HepG2 (cell line): Measurements from ENCODE around the gene SLC9A8. TPM values are rescaled to one million over a fixed set of nuclear protein-coding genes. Genes with fewer than 3 reads are reported as not detected.

Source experiments
- FOXP1 ChIP-seq, 2 experiments: fragments of 450-650 bp in 1 of 2; IDR thresholded peaks; 2 replicates each; pipeline ENCODE4 v1.6.1; 2017 to 2018; ENCODE audit warnings: antibody characterized with exemption in 1 of 2
- MXD4 ChIP-seq: IDR thresholded peaks from 2 replicates; pipeline ENCODE4 v1.6.1; 2016; ENCODE audit warnings: mild to moderate bottlenecking, missing biosample characterization, missing genetic modification reagents
- NCOR1 ChIP-seq: fragments of 200-600 bp; sonication (generic); IDR thresholded peaks from 2 replicates; pipeline ENCODE4 v1.7.0; 2017; ENCODE audit warnings: antibody characterized with exemption, low read length, borderline replicate concordance
- SP4 ChIP-seq: sonication (generic); formaldehyde crosslinking; IDR thresholded peaks from 2 replicates; pipeline ENCODE4 v1.8.1; 2023; ENCODE audit warnings: mild to moderate bottlenecking, missing genetic modification reagents
- SRF ChIP-seq: IDR thresholded peaks from 2 replicates; pipeline ENCODE4 v1.6.1; 2011; ENCODE audit warnings: mild to moderate bottlenecking, low read depth, low read length, moderate library complexity
- STAG1 ChIP-seq: sonication (generic); formaldehyde crosslinking; IDR thresholded peaks from 2 replicates; pipeline ENCODE4 v1.4.0; 2020; ENCODE audit warnings: missing genetic modification reagents
- TOE1 ChIP-seq: sonication (generic); formaldehyde crosslinking; IDR thresholded peaks from 2 replicates; pipeline ENCODE4 v1.4.0; 2020; ENCODE audit warnings: mild to moderate bottlenecking, missing genetic modification reagents
- USF2 ChIP-seq, 2 experiments: sonication (generic) in 1 of 2; formaldehyde crosslinking in 1 of 2; IDR thresholded peaks; 2 replicates each; pipeline versions ENCODE4 v1.5.1 to v1.6.1; 2011 to 2020; ENCODE audit warnings: borderline replicate concordance in 1 of 2, low read depth in 1 of 2, low read length in 1 of 2, mild to moderate bottlenecking in 1 of 2, missing genetic modification reagents in 1 of 2, moderate library complexity in 1 of 2
- YEATS2 ChIP-seq: sonication (generic); formaldehyde crosslinking; IDR thresholded peaks from 2 replicates; pipeline ENCODE4 v1.4.0; 2020; ENCODE audit warnings: missing genetic modification reagents, borderline replicate concordance
- ZNF274 ChIP-seq: sonication (generic); formaldehyde crosslinking; IDR thresholded peaks from 2 replicates; pipeline ENCODE4 v1.5.1; 2020; ENCODE audit warnings: mild to moderate bottlenecking, missing genetic modification reagents
- ZNF276 ChIP-seq: sonication (generic); formaldehyde crosslinking; IDR thresholded peaks from 2 replicates; pipeline ENCODE4 v1.4.0; 2020; ENCODE audit warnings: mild to moderate bottlenecking, low read depth, missing genetic modification reagents
- ZNF296 ChIP-seq: sonication (generic); formaldehyde crosslinking; conservative IDR thresholded peaks from 2 replicates; pipeline ENCODE4 v1.5.0; 2020; ENCODE audit warnings: mild to moderate bottlenecking, missing genetic modification reagents
- ZNF547 ChIP-seq: sonication (generic); formaldehyde crosslinking; IDR thresholded peaks from 2 replicates; pipeline ENCODE4 v1.5.1; 2020; ENCODE audit warnings: mild to moderate bottlenecking, missing genetic modification reagents
- ZNF674 ChIP-seq: sonication (generic); formaldehyde crosslinking; IDR thresholded peaks from 2 replicates; pipeline ENCODE4 v1.5.0; 2020; ENCODE audit warnings: low read depth, mild to moderate bottlenecking, missing genetic modification reagents
- ZNF883 ChIP-seq: sonication (generic); formaldehyde crosslinking; IDR thresholded peaks from 2 replicates; pipeline ENCODE4 v1.5.1; 2020; ENCODE audit warnings: mild to moderate bottlenecking, missing genetic modification reagents; ENCODE audit errors: not compliant biosample characterization
- polyA plus RNA-seq, 8 experiments: library from polyadenylated mRNA; depleted of rRNA in 3 of 8; stranded (reverse) in 7 of 8; unstranded in 1 of 8; fragments of >200 nt; fragmentation: Illumina TruSeq in 4 of 8; extraction: Trizol in 4 of 8; gene quantifications; 2 replicates each; pipeline versions ENCODE4 v1.2.1 to v1.2.3, GENCODE V29; 2011 to 2016; ENCODE audit warnings: low read depth in 4 of 8, missing spikeins in 1 of 8, mixed read lengths in 1 of 8; ENCODE audit not compliant: insufficient read depth in 1 of 8
- total RNA-seq, 5 experiments: library from RNA; depleted of rRNA; stranded (reverse); fragments of >200 nt; fragmentation: Illumina TruSeq; extraction: Trizol; gene quantifications; 2 replicates each; pipeline ENCODE4 v1.2.3, GENCODE V29; 2016; ENCODE audit warnings: low read depth in 1 of 5
- TF ChIP-seq, protein P1 (sequence below): sonication (generic); formaldehyde crosslinking; IDR thresholded peaks from 2 replicates; pipeline ENCODE4 v1.5.0; 2020; ENCODE audit warnings: mild to moderate bottlenecking, missing genetic modification reagents
- TF ChIP-seq, protein P2 (sequence below): sonication (generic); formaldehyde crosslinking; IDR thresholded peaks from 2 replicates; pipeline ENCODE4 v1.4.0; 2020; ENCODE audit warnings: missing genetic modification reagents

SLC9A8 gene
- total and polyA plus RNA-seq, 2 of the 13 experiments (the other 11 are each of a cell fraction or from before 2014, with no cell fraction given), result 4.1 to 7.4 TPM

- peak; percentile 61; the same call in 1 of the 2 replicates for TF ChIP-seq SP4 (CRISPR knock-in tag)
- TF ChIP-seq, protein P1, sequence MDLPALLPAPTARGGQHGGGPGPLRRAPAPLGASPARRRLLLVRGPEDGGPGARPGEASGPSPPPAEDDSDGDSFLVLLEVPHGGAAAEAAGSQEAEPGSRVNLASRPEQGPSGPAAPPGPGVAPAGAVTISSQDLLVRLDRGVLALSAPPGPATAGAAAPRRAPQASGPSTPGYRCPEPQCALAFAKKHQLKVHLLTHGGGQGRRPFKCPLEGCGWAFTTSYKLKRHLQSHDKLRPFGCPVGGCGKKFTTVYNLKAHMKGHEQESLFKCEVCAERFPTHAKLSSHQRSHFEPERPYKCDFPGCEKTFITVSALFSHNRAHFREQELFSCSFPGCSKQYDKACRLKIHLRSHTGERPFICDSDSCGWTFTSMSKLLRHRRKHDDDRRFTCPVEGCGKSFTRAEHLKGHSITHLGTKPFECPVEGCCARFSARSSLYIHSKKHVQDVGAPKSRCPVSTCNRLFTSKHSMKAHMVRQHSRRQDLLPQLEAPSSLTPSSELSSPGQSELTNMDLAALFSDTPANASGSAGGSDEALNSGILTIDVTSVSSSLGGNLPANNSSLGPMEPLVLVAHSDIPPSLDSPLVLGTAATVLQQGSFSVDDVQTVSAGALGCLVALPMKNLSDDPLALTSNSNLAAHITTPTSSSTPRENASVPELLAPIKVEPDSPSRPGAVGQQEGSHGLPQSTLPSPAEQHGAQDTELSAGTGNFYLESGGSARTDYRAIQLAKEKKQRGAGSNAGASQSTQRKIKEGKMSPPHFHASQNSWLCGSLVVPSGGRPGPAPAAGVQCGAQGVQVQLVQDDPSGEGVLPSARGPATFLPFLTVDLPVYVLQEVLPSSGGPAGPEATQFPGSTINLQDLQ (CRISPR knock-in tag), result no peak
- no peak for TF ChIP-seq TOE1
- TF ChIP-seq, protein P2, sequence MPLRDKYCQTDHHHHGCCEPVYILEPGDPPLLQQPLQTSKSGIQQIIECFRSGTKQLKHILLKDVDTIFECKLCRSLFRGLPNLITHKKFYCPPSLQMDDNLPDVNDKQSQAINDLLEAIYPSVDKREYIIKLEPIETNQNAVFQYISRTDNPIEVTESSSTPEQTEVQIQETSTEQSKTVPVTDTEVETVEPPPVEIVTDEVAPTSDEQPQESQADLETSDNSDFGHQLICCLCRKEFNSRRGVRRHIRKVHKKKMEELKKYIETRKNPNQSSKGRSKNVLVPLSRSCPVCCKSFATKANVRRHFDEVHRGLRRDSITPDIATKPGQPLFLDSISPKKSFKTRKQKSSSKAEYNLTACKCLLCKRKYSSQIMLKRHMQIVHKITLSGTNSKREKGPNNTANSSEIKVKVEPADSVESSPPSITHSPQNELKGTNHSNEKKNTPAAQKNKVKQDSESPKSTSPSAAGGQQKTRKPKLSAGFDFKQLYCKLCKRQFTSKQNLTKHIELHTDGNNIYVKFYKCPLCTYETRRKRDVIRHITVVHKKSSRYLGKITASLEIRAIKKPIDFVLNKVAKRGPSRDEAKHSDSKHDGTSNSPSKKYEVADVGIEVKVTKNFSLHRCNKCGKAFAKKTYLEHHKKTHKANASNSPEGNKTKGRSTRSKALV, result 0 out of 2 replicates have a peak, but pooled peaks have one; percentile 29
- peak; percentile 39; the same call in 1 of the 2 replicates for TF ChIP-seq ZNF274 (CRISPR knock-in tag)
- no peak for TF ChIP-seq ZNF296 (CRISPR knock-in tag)
- no peak for TF ChIP-seq ZNF883 (CRISPR knock-in tag)
- peak; percentile 14; the same call in 1 of the 2 replicates for TF ChIP-seq ZNF547 (CRISPR knock-in tag)
- TF ChIP-seq ZNF674 (CRISPR knock-in tag), result no peak
- 0 out of 2 replicates have a peak, but pooled peaks have one; percentile 26 for TF ChIP-seq SRF
- TF ChIP-seq ZNF276 (CRISPR knock-in tag), result 0 out of 2 replicates have a peak, but pooled peaks have one; percentile 56
- TF ChIP-seq FOXP1 (IDR thresholded peaks at IDR 0.05), result no peak
- TF ChIP-seq FOXP1 (CRISPR knock-in tag; IDR thresholded peaks at IDR 0.05), result no peak
- 0 out of 2 replicates have a peak, but pooled peaks have one; percentile 3 for TF ChIP-seq STAG1 (CRISPR knock-in tag)
- no peak for TF ChIP-seq MXD4 (CRISPR knock-in tag)
- TF ChIP-seq NCOR1, result no peak
- peak; percentile 23; the same call in 1 of the 2 replicates for TF ChIP-seq YEATS2 (CRISPR knock-in tag)
- no peak for TF ChIP-seq USF2 (IDR thresholded peaks at IDR 0.05; ENCODE audit: low read depth, low read length)
- 0 out of 2 replicates have a peak, but pooled peaks have one; percentile 8 for TF ChIP-seq USF2 (CRISPR knock-in tag; IDR thresholded peaks at IDR 0.05; ENCODE audit: borderline replicate concordance)
Measured at GRCh38 chr20:49937027-49937929, 124.7 kb downstream of the SLC9A8 start (continued).
